ENCODE results near the gene ZNF787.

The ZNF787 gene

GRCh38 chr19:56120002-56120370 is 1.1 kb downstream of the ZNF787 start:
- H3K9ac ChIP-seq (ENCODE audit: low read length) = peak overlapping the region; percentile 79
- whole genome bisulfite sequencing (ENCODE audit: extremely low coverage, insufficient coverage, insufficient read length) = no CpG with 5 or more reads among the region's 8 CpGs

GRCh38 chr19:56119582-56119978 is 1.5 kb downstream of the ZNF787 start:
- H3K79me2 ChIP-seq (ENCODE audit: control insufficient read depth, insufficient read depth, low read length, poor library complexity) = peaks cover 48% of the 10 kb centered on the region
- no peaks in the 10 kb centered on the region for H3K27me3 ChIP-seq (ENCODE audit: insufficient read depth, low read length)
- peak overlapping the region; percentile 86 for H2AK5ac ChIP-seq (ENCODE audit: low read length)
- H2BK12ac ChIP-seq (ENCODE audit: low read length) = no peak overlapping the region
- H3K4me3 ChIP-seq (ENCODE audit: low read depth, low read length) = peak overlapping the region; percentile 85
- peak overlapping the region; percentile 79 for H3K9ac ChIP-seq (ENCODE audit: low read length)
- peaks cover 11% of the 10 kb centered on the region for H3K79me1 ChIP-seq (ENCODE audit: low read length)
- H3K36me3 ChIP-seq (ENCODE audit: control insufficient read depth in 1 of 2, insufficient read depth in 2 of 2, low read length in 2 of 2) = peaks cover 22% of the 10 kb centered on the region in 2 experiments
- H4K8ac ChIP-seq (ENCODE audit: low read depth, low read length) = peak overlapping the region; percentile 27
- H3K4me1 ChIP-seq (ENCODE audit: control insufficient read depth in 1 of 2, insufficient read depth in 2 of 2, low read length in 2 of 2) = peaks cover 9 to 21% of the 10 kb centered on the region in 2 experiments
- H3K4me2 ChIP-seq (ENCODE audit: low read length) = peak overlapping the region; percentile 89
- H2BK120ac ChIP-seq (ENCODE audit: insufficient read depth, low read length, poor library complexity) = no peak overlapping the region
- WGBS (ENCODE audit: extremely low coverage, insufficient coverage, insufficient read length) = no CpG with 5 or more reads among the region's 16 CpGs
- no peak overlapping the region for H2AFZ ChIP-seq (ENCODE audit: insufficient read depth, low read length, poor library complexity)
- peak overlapping the region; percentile 95 for H4K91ac ChIP-seq (ENCODE audit: low read depth, low read length)
- peak overlapping the region; percentile 36 for H4K12ac ChIP-seq (ENCODE audit: low read depth, low read length)
- H3K18ac ChIP-seq (ENCODE audit: low read length) = no peak overlapping the region
- peak overlapping the region; percentile 75 for H3K27ac ChIP-seq (ENCODE audit: low read depth, low read length)
- peak overlapping the region; percentile 99 for H3K4ac ChIP-seq (ENCODE audit: low read depth, low read length)
- peak; percentile 62 to 76 for DNase-seq
- H3K14ac ChIP-seq (ENCODE audit: low read length) = peak overlapping the region; percentile 46
- no peak overlapping the region for H3K23ac ChIP-seq (ENCODE audit: low read length)
- peak overlapping the region; percentile 43 for H2BK5ac ChIP-seq (ENCODE audit: low read depth, low read length, poor library complexity)
- H3K9me3 ChIP-seq (ENCODE audit: insufficient read depth, low read depth, low read length) = peaks cover under 1% of the 10 kb centered on the region

More at GRCh38 chr19:56120002-56120370, 1.1 kb downstream of the ZNF787 start:
- Histone ChIP-seq H3K27me3 (ENCODE audit: insufficient read depth, low read length) (no peaks in the 10 kb centered on the region), H2BK120ac (ENCODE audit: insufficient read depth, low read length, poor library complexity) (peak overlapping the region; percentile 13), H2AK5ac (ENCODE audit: low read length) (peak overlapping the region; percentile 86), H3K4me3 (ENCODE audit: low read depth, low read length) (peak overlapping the region; percentile 85), H3K79me2 (ENCODE audit: control insufficient read depth, insufficient read depth, low read length, poor library complexity) (peaks cover 45% of the 10 kb centered on the region), H2AFZ (ENCODE audit: insufficient read depth, low read length, poor library complexity) (no peak overlapping the region), H3K36me3 (ENCODE audit: control insufficient read depth in 1 of 2, insufficient read depth in 2 of 2, low read length in 2 of 2) (peaks cover 18 to 22% of the 10 kb centered on the region in 2 experiments), H3K9me3 (ENCODE audit: insufficient read depth, low read depth, low read length) (no peaks in the 10 kb centered on the region), H2BK12ac (ENCODE audit: low read length) (no peak overlapping the region), H2BK5ac (ENCODE audit: low read depth, low read length, poor library complexity) (peak overlapping the region; percentile 43), H4K12ac (ENCODE audit: low read depth, low read length) (peak overlapping the region; percentile 36), H3K79me1 (ENCODE audit: low read length) (peaks cover 11% of the 10 kb centered on the region), H3K18ac (ENCODE audit: low read length) (peak overlapping the region; percentile 38), H4K8ac (ENCODE audit: low read depth, low read length) (peak overlapping the region; percentile 27), H3K4me2 (ENCODE audit: low read length) (peak overlapping the region; percentile 89), H3K4ac (ENCODE audit: low read depth, low read length) (peak overlapping the region; percentile 99), H4K91ac (ENCODE audit: low read depth, low read length) (peak overlapping the region; percentile 95), H3K23ac (ENCODE audit: low read length) (no peak overlapping the region), H3K27ac (ENCODE audit: low read depth, low read length) (peak overlapping the region; percentile 75), H3K14ac (ENCODE audit: low read length) (peak overlapping the region; percentile 46), H3K4me1 (ENCODE audit: control insufficient read depth in 1 of 2, insufficient read depth in 2 of 2, low read length in 2 of 2) (peaks cover 9 to 17% of the 10 kb centered on the region in 2 experiments)
- no peak for DNase-seq

- Histone ChIP-seq H3K4me1 (ENCODE audit: control insufficient read depth in 1 of 2, insufficient read depth in 2 of 2, low read length in 2 of 2) (peaks cover 9 to 23% of the 10 kb centered on the region in 2 experiments), H2BK5ac (ENCODE audit: low read depth, low read length, poor library complexity) (no peak overlapping the region), H3K9ac (ENCODE audit: low read length) (peak overlapping the region; percentile 5), H3K14ac (ENCODE audit: low read length) (no peak overlapping the region), H3K4me3 (ENCODE audit: low read depth, low read length) (no peak overlapping the region), H2BK12ac (ENCODE audit: low read length) (no peak overlapping the region), H4K12ac (ENCODE audit: low read depth, low read length) (no peak overlapping the region), H3K27me3 (ENCODE audit: insufficient read depth, low read length) (no peaks in the 10 kb centered on the region), H3K36me3 (ENCODE audit: control insufficient read depth in 1 of 2, insufficient read depth in 2 of 2, low read length in 2 of 2) (peaks cover 22 to 25% of the 10 kb centered on the region in 2 experiments), H2AFZ (ENCODE audit: insufficient read depth, low read length, poor library complexity) (no peak overlapping the region), H3K9me3 (ENCODE audit: insufficient read depth, low read depth, low read length) (peaks cover 2% of the 10 kb centered on the region), H3K23ac (ENCODE audit: low read length) (no peak overlapping the region), H3K18ac (ENCODE audit: low read length) (no peak overlapping the region), H2AK5ac (ENCODE audit: low read length) (no peak overlapping the region), H3K4me2 (ENCODE audit: low read length) (peak overlapping the region; percentile 89), H3K4ac (ENCODE audit: low read depth, low read length) (peak overlapping the region; percentile 99), H3K79me2 (ENCODE audit: control insufficient read depth, insufficient read depth, low read length, poor library complexity) (peaks cover 54% of the 10 kb centered on the region), H4K8ac (ENCODE audit: low read depth, low read length) (no peak overlapping the region), H3K79me1 (ENCODE audit: low read length) (peaks cover 11% of the 10 kb centered on the region), H2BK120ac (ENCODE audit: insufficient read depth, low read length, poor library complexity) (no peak overlapping the region), H4K91ac (ENCODE audit: low read depth, low read length) (peak overlapping the region; percentile 4), H3K27ac (ENCODE audit: low read depth, low read length) (no peak overlapping the region)
- no CpG with 5 or more reads among the region's 8 CpGs for WGBS (ENCODE audit: extremely low coverage, insufficient coverage, insufficient read length)
- DNase-seq = no peak
These were observed 2.2 kb downstream of the ZNF787 start for GRCh38 chr19:56118666-56119581.

GRCh38 chr19:56117889-56118288 is 3.2 kb downstream of the ZNF787 start:
- WGBS (ENCODE audit: extremely low coverage, insufficient coverage, insufficient read length) = no CpG with 5 or more reads among the region's 9 CpGs
- no peak overlapping the region for H4K91ac ChIP-seq (ENCODE audit: low read depth, low read length)
- peaks cover 4% of the 10 kb centered on the region for H3K9me3 ChIP-seq (ENCODE audit: insufficient read depth, low read depth, low read length)
- no peak overlapping the region for H2BK5ac ChIP-seq (ENCODE audit: low read depth, low read length, poor library complexity)
- H3K14ac ChIP-seq (ENCODE audit: low read length) = no peak overlapping the region
- no peak overlapping the region for H2AFZ ChIP-seq (ENCODE audit: insufficient read depth, low read length, poor library complexity)
- peaks cover 11% of the 10 kb centered on the region for H3K79me1 ChIP-seq (ENCODE audit: low read length)
- peaks cover 9 to 23% of the 10 kb centered on the region in 2 experiments for H3K4me1 ChIP-seq (ENCODE audit: control insufficient read depth in 1 of 2, insufficient read depth in 2 of 2, low read length in 2 of 2)
- H3K9ac ChIP-seq (ENCODE audit: low read length) = no peak overlapping the region
- no peak overlapping the region for H4K12ac ChIP-seq (ENCODE audit: low read depth, low read length)
- H2BK12ac ChIP-seq (ENCODE audit: low read length) = no peak overlapping the region
- H3K79me2 ChIP-seq (ENCODE audit: control insufficient read depth, insufficient read depth, low read length, poor library complexity) = peaks cover 56% of the 10 kb centered on the region
- H2AK5ac ChIP-seq (ENCODE audit: low read length) = no peak overlapping the region
- H2BK120ac ChIP-seq (ENCODE audit: insufficient read depth, low read length, poor library complexity) = no peak overlapping the region
- no peak overlapping the region for H3K4me2 ChIP-seq (ENCODE audit: low read length)
- no peaks in the 10 kb centered on the region for H3K27me3 ChIP-seq (ENCODE audit: insufficient read depth, low read length)
- H3K23ac ChIP-seq (ENCODE audit: low read length) = no peak overlapping the region
- DNase-seq = no peak
- no peak overlapping the region for H3K4me3 ChIP-seq (ENCODE audit: low read depth, low read length)
- H3K4ac ChIP-seq (ENCODE audit: low read depth, low read length) = peak overlapping the region; percentile 99
- no peak overlapping the region for H4K8ac ChIP-seq (ENCODE audit: low read depth, low read length)
- peaks cover 25% of the 10 kb centered on the region in 2 experiments for H3K36me3 ChIP-seq (ENCODE audit: control insufficient read depth in 1 of 2, insufficient read depth in 2 of 2, low read length in 2 of 2)
- H3K18ac ChIP-seq (ENCODE audit: low read length) = no peak overlapping the region
- no peak overlapping the region for H3K27ac ChIP-seq (ENCODE audit: low read depth, low read length)

Measured in trophoblast cell (in vitro differentiated cells and primary cell).